ENCODE data around the gene DESI1. TPM values are rescaled to one million over a fixed set of nuclear protein-coding genes. Genes with fewer than 3 reads are reported as not detected.
A peak's percentile ranks its signal among the peaks of the same experiment; 100 is the strongest.
"Not testable (repeated sequence)": the region's sequence is repeated elsewhere in the genome, so short reads cannot be mapped to it uniquely, and the experiment has no call there.

Gene DESI1
- total RNA-seq, 1 experiment from 2014 or later = 64.5 TPM

GRCh38 chr22:41642331-41643110, 21.7 kb upstream of the DESI1 start:
- H3K4me1 Mint-ChIP-seq (ENCODE audit: low read depth, unreplicated experiment) = no peaks in the 10 kb centered on the region
- intact Hi-C loops (cut with micrococcal nuclease; ENCODE audit: unreplicated experiment) = no loop called here
- H3K9me3 Mint-ChIP-seq (ENCODE audit: low read depth, unreplicated experiment) = no peaks in the 10 kb centered on the region
- H3K36me3 Mint-ChIP-seq (ENCODE audit: insufficient read depth, unreplicated experiment) = peaks cover 68% of the 10 kb centered on the region
- no TSS peak for BruUV-seq (replicated peaks)
- H3K27me3 Mint-ChIP-seq (ENCODE audit: unreplicated experiment) = no peaks in the 10 kb centered on the region
- H3K4me3 Mint-ChIP-seq (ENCODE audit: low read depth, unreplicated experiment) = no peak overlapping the region
- no peak overlapping the region for H3K27ac Mint-ChIP-seq (ENCODE audit: unreplicated experiment)
- CTCF ChIA-PET = no interaction called here
- no peak for DNase-seq
- TF ChIP-seq, protein P1, sequence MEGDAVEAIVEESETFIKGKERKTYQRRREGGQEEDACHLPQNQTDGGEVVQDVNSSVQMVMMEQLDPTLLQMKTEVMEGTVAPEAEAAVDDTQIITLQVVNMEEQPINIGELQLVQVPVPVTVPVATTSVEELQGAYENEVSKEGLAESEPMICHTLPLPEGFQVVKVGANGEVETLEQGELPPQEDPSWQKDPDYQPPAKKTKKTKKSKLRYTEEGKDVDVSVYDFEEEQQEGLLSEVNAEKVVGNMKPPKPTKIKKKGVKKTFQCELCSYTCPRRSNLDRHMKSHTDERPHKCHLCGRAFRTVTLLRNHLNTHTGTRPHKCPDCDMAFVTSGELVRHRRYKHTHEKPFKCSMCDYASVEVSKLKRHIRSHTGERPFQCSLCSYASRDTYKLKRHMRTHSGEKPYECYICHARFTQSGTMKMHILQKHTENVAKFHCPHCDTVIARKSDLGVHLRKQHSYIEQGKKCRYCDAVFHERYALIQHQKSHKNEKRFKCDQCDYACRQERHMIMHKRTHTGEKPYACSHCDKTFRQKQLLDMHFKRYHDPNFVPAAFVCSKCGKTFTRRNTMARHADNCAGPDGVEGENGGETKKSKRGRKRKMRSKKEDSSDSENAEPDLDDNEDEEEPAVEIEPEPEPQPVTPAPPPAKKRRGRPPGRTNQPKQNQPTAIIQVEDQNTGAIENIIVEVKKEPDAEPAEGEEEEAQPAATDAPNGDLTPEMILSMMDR (IDR thresholded peaks at IDR 0.05; ENCODE audit: unreplicated experiment) = no peak

GRCh38 chr22:41641854-41642253, 21.0 kb upstream of the DESI1 start:
- H3K4me3 Mint-ChIP-seq (ENCODE audit: low read depth, unreplicated experiment) = no peak overlapping the region
- H3K4me1 Mint-ChIP-seq (ENCODE audit: low read depth, unreplicated experiment) = no peaks in the 10 kb centered on the region
- no TSS peak for BruUV-seq (replicated peaks)
- no peak for DNase-seq
- TF ChIP-seq, protein P1 (IDR thresholded peaks at IDR 0.05; ENCODE audit: unreplicated experiment) = no peak
- no peaks in the 10 kb centered on the region for H3K9me3 Mint-ChIP-seq (ENCODE audit: low read depth, unreplicated experiment)
- H3K27me3 Mint-ChIP-seq (ENCODE audit: unreplicated experiment) = no peaks in the 10 kb centered on the region
- CTCF ChIA-PET = no interaction called here
- intact Hi-C loops (cut with micrococcal nuclease; ENCODE audit: unreplicated experiment) = no loop called here
- peaks cover 73% of the 10 kb centered on the region for H3K36me3 Mint-ChIP-seq (ENCODE audit: insufficient read depth, unreplicated experiment)
- no peak overlapping the region for H3K27ac Mint-ChIP-seq (ENCODE audit: unreplicated experiment)

- intact Hi-C loops (cut with micrococcal nuclease; ENCODE audit: unreplicated experiment) = no loop called here
- no TSS peak for BruUV-seq (replicated peaks)
- Mint-ChIP-seq H3K4me3 (ENCODE audit: low read depth, unreplicated experiment) (no peak overlapping the region), H3K4me1 (ENCODE audit: low read depth, unreplicated experiment) (peaks cover 9% of the 10 kb centered on the region), H3K27me3 (ENCODE audit: unreplicated experiment) (no peaks in the 10 kb centered on the region), H3K36me3 (ENCODE audit: insufficient read depth, unreplicated experiment) (peaks cover 77% of the 10 kb centered on the region), H3K9me3 (ENCODE audit: low read depth, unreplicated experiment) (no peaks in the 10 kb centered on the region), H3K27ac (ENCODE audit: unreplicated experiment) (no peak overlapping the region)
- no peak for DNase-seq
- TF ChIP-seq, protein P1 (IDR thresholded peaks at IDR 0.05; ENCODE audit: unreplicated experiment) = no peak
- CTCF ChIA-PET = interaction anchor here (0.5 to 1.2 kb wide), 2 partner anchors 8 to 17 kb away, joined by 4 to 5 read pairs; partner anchors contain the start of gene XRCC6
Measured at GRCh38 chr22:41638748-41639147, 17.9 kb upstream of the DESI1 start.

GRCh38 chr22:41638124-41638523, 17.3 kb upstream of the DESI1 start:
- intact Hi-C loops (cut with micrococcal nuclease; ENCODE audit: unreplicated experiment) = no loop called here
- Mint-ChIP-seq H3K36me3 (ENCODE audit: insufficient read depth, unreplicated experiment) (peaks cover 78% of the 10 kb centered on the region), H3K4me3 (ENCODE audit: low read depth, unreplicated experiment) (no peak overlapping the region), H3K27me3 (ENCODE audit: unreplicated experiment) (no peaks in the 10 kb centered on the region), H3K9me3 (ENCODE audit: low read depth, unreplicated experiment) (no peaks in the 10 kb centered on the region), H3K4me1 (ENCODE audit: low read depth, unreplicated experiment) (peaks cover 9% of the 10 kb centered on the region), H3K27ac (ENCODE audit: unreplicated experiment) (no peak overlapping the region)
- CTCF ChIA-PET = interaction anchor here (0.7 to 1.2 kb wide), 3 partner anchors 17 to 87 kb away, joined by 3 to 4 read pairs (median 4); partner anchors contain the start of gene XRCC6
- peak; percentile 14 for DNase-seq
- no TSS peak for BruUV-seq (replicated peaks)
- TF ChIP-seq, protein P1 (IDR thresholded peaks at IDR 0.05; ENCODE audit: unreplicated experiment) = no peak

- H3K9me3 Mint-ChIP-seq (ENCODE audit: low read depth, unreplicated experiment); DNase-seq; H3K27me3 Mint-ChIP-seq (ENCODE audit: unreplicated experiment); H3K4me3 Mint-ChIP-seq (ENCODE audit: low read depth, unreplicated experiment); BruUV-seq (replicated peaks); H3K4me1 Mint-ChIP-seq (ENCODE audit: low read depth, unreplicated experiment); intact Hi-C loops (cut with micrococcal nuclease; ENCODE audit: unreplicated experiment); H3K27ac Mint-ChIP-seq (ENCODE audit: unreplicated experiment): not testable (repeated sequence)
- peaks cover 78% of the 10 kb centered on the region for H3K36me3 Mint-ChIP-seq (ENCODE audit: insufficient read depth, unreplicated experiment)
- CTCF ChIA-PET = interaction anchor here (0.6 to 1.2 kb wide), 4 partner anchors 16 to 396 kb away, joined by 3 to 6 read pairs (median 4); partner anchors contain the start of gene XRCC6
Measured at GRCh38 chr22:41637623-41638022, 16.8 kb upstream of the DESI1 start.

Measured in Calu3 (cell line).